ENCODE results near the gene ATG2A. TPM values are rescaled to one million over a fixed set of nuclear protein-coding genes. Genes with fewer than 3 reads are reported as not detected.
A peak's percentile ranks its signal among the peaks of the same experiment; 100 is the strongest.
"Not testable (repeated sequence)": the region's sequence is repeated elsewhere in the genome, so short reads cannot be mapped to it uniquely, and the experiment has no call there.

The ATG2A gene
- total and polyA plus RNA-seq, 2 donors (not counting 3 experiments of a cell fraction or from before 2014, with no cell fraction given): 13.4 to 24.3 TPM

DNA sequence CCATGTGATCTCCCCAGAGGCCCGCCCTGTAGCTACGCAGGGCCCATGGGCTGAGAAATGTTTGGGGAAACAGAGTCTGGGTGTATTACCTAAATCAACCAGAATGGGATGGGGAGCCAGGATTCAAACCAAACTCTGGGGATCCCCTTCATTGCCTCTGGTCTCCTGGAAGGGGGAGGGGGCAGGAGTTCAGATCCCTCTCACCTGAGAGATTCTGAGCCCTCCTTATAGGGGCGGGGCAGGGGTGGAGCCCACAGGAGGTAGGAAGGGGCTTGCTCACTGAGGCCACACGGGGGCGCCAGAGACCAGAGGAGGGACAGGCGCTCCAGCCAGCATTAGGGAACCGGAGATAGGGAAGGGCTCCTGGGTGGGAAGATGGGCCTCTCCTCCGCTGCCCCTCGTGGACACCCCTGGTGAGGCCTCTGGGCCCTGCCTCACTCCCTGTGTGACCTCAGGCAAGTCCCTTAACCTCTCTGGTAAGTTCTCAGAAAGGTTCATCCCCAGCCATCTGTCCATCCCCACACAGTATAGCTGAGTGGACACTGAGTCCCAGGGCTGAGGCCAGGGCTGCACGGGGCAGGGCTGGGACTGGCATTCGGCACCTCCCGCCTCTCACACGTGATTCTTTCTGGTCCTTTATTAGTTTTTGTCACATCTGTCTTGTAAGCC, 69.9 kb downstream of the ATG2A start:
- H3K9me3 ChIP-seq (replicated peaks; ENCODE audit: control insufficient read depth, insufficient read depth, low read length): no peaks in the 10 kb centered on the region
- TF ChIP-seq POLR2AphosphoS5 (IDR thresholded peaks at IDR 0.05; ENCODE audit: insufficient read depth, low read depth, low read length) (peak; percentile 26), JUN (IDR thresholded peaks at IDR 0.05; ENCODE audit: borderline replicate concordance, insufficient read depth, insufficient read length, low read depth) (no peak)
- TF ChIP-seq, protein P1, sequence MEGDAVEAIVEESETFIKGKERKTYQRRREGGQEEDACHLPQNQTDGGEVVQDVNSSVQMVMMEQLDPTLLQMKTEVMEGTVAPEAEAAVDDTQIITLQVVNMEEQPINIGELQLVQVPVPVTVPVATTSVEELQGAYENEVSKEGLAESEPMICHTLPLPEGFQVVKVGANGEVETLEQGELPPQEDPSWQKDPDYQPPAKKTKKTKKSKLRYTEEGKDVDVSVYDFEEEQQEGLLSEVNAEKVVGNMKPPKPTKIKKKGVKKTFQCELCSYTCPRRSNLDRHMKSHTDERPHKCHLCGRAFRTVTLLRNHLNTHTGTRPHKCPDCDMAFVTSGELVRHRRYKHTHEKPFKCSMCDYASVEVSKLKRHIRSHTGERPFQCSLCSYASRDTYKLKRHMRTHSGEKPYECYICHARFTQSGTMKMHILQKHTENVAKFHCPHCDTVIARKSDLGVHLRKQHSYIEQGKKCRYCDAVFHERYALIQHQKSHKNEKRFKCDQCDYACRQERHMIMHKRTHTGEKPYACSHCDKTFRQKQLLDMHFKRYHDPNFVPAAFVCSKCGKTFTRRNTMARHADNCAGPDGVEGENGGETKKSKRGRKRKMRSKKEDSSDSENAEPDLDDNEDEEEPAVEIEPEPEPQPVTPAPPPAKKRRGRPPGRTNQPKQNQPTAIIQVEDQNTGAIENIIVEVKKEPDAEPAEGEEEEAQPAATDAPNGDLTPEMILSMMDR (IDR thresholded peaks at IDR 0.05; ENCODE audit: extremely low read depth in 1 of 2, insufficient read depth in 1 of 2, low read depth in 1 of 2, low read length in 2 of 2): peak; percentile 87 to 96
- H3K36me3 ChIP-seq (ENCODE audit: control insufficient read depth in 2 of 2, extremely low read depth in 1 of 2, insufficient read depth in 2 of 2, low read length in 2 of 2): no peaks in the 10 kb centered on the region
- no peaks in the 10 kb centered on the region for H3K4me1 ChIP-seq (ENCODE audit: control insufficient read depth, extremely low read depth, insufficient read depth, low read length)
- DNase-seq (ENCODE audit: low read depth, low spot score) (peak; percentile 85), FAIRE-seq (peak; percentile 88)
- intact Hi-C loops (cut with micrococcal nuclease): loop anchor here (1.0 kb wide), 6 partner anchors 31 to 270 kb away; partner anchors contain the start of genes ARL2, EHD1 and ZNHIT2
- CTCF ChIA-PET: interaction anchor here (0.6 to 8.2 kb wide), 19 partner anchors 8 to 270 kb away, joined by 3 to 168 read pairs (median 6); partner anchors contain the start of genes ARL2, BATF2, EHD1 and ZNHIT2
- H3K4me2 ChIP-seq (ENCODE audit: insufficient read depth, low read length): no peak overlapping the region
- H2AFZ ChIP-seq (ENCODE audit: low read depth, low read length): peak overlapping the region; percentile 5
- H3K27ac ChIP-seq (ENCODE audit: insufficient read depth, low read depth, low read length): no peak overlapping the region
- no peak overlapping the region for H3K4me3 ChIP-seq (replicated peaks in 1 of 3; ENCODE audit: insufficient read depth in 1 of 3, low read depth in 1 of 3, low read length in 3 of 3)
- no peaks in the 10 kb centered on the region for H3K9me1 ChIP-seq (replicated peaks; ENCODE audit: control insufficient read depth, extremely low read depth, insufficient read depth, low read length)
- H3K79me2 ChIP-seq (ENCODE audit: control insufficient read depth, insufficient read depth, low read length): no peaks in the 10 kb centered on the region
- dilution Hi-C loops (cut with MboI; ENCODE audit: extremely low pct_ligation_motif_present, low sequenced_read_pairs): loop anchor here (10.0 kb wide), 1 partner anchor 48 kb away; no protein-coding TSS in a partner anchor
- no peak overlapping the region for H3K9ac ChIP-seq (replicated peaks; ENCODE audit: extremely low read depth, insufficient read depth, low read length)
- POLR2A ChIA-PET: interaction anchor here (4.2 kb wide), 1 partner anchor 31 kb away, joined by 24 read pairs; the partner anchor contains the start of gene EHD1
- no TSS peak for BruUV-seq (replicated peaks)
- no peaks in the 10 kb centered on the region for H4K20me1 ChIP-seq (replicated peaks; ENCODE audit: control insufficient read depth, extremely low read depth, insufficient read depth, low read length)
- no peaks in the 10 kb centered on the region for H3K27me3 ChIP-seq (ENCODE audit: control insufficient read depth in 2 of 2, insufficient read depth in 2 of 2, low read length in 2 of 2)

DNA sequence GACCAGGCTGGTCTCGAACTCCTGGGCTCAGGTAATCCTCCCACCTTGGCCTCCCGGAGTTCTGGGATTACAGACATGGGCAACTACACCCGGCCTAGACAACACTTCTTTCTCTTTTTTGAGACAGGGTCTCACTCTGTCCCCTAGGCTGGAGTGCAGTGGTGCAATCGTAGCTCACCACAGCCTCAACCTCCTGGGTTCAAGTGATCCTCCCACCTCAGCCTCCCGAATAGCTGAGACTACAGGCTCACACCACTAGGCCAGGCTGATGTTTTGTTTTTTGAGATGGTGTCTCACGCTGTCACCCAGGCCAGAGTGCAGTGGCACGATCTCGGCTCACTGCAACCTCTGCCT, 71.3 kb downstream of the ATG2A start:
- H3K4me3 ChIP-seq (replicated peaks in 1 of 3; ENCODE audit: insufficient read depth in 1 of 3, low read depth in 1 of 3, low read length in 3 of 3); H2AFZ ChIP-seq (ENCODE audit: low read depth, low read length); POLR2A ChIA-PET; H3K36me3 ChIP-seq (ENCODE audit: control insufficient read depth in 2 of 2, extremely low read depth in 1 of 2, insufficient read depth in 2 of 2, low read length in 2 of 2); H3K9me1 ChIP-seq (replicated peaks; ENCODE audit: control insufficient read depth, extremely low read depth, insufficient read depth, low read length); DNase-seq (ENCODE audit: low read depth, low spot score); H4K20me1 ChIP-seq (replicated peaks; ENCODE audit: control insufficient read depth, extremely low read depth, insufficient read depth, low read length); H3K9me3 ChIP-seq (replicated peaks; ENCODE audit: control insufficient read depth, insufficient read depth, low read length); FAIRE-seq; H3K9ac ChIP-seq (replicated peaks; ENCODE audit: extremely low read depth, insufficient read depth, low read length); H3K27me3 ChIP-seq (ENCODE audit: control insufficient read depth in 2 of 2, insufficient read depth in 2 of 2, low read length in 2 of 2); H3K79me2 ChIP-seq (ENCODE audit: control insufficient read depth, insufficient read depth, low read length); BruUV-seq (replicated peaks); H3K4me1 ChIP-seq (ENCODE audit: control insufficient read depth, extremely low read depth, insufficient read depth, low read length); H3K27ac ChIP-seq (ENCODE audit: insufficient read depth, low read depth, low read length); H3K4me2 ChIP-seq (ENCODE audit: insufficient read depth, low read length): not testable (repeated sequence)
- dilution Hi-C loops (cut with MboI; ENCODE audit: extremely low pct_ligation_motif_present, low sequenced_read_pairs) (loop anchor here (10.0 kb wide), 1 partner anchor 49 kb away; no protein-coding TSS in a partner anchor), intact Hi-C loops (cut with micrococcal nuclease) (loop anchor here (2.0 kb wide), 2 partner anchors 43 to 59 kb away; partner anchors contain the start of gene MAP4K2)
- CTCF ChIA-PET: interaction anchor here (0.7 to 8.2 kb wide), 7 partner anchors 9 to 151 kb away, joined by 3 to 168 read pairs (median 10); partner anchors contain the start of genes BATF2 and EHD1
